Keratinocyte (primary cell): ENCODE data around the gene ANGPT4. TPM values are rescaled to one million over a fixed set of nuclear protein-coding genes. Genes with fewer than 3 reads are reported as not detected.
A peak's percentile ranks its signal among the peaks of the same experiment; 100 is the strongest.

Experiments used
- DNase-seq: peaks from one replicate; pipeline ENCODE4 v3.0.0-alpha.2; 2011; ENCODE audit warnings: low read depth, missing footprints, low spot score
- FAIRE-seq: peaks from 2 replicates; lab custom pipeline; 2011; peaks lifted over from hg19 to GRCh38; lab: Jason Lieb, UNC
- H2AFZ ChIP-seq: 2 replicates; pipeline ENCODE4 v1.6.0; 2012; ENCODE audit warnings: low read length, control low read depth, inconsistent platforms; ENCODE audit not compliant: control insufficient read depth
- H3K27ac ChIP-seq: 2 replicates; pipeline ENCODE4 v1.5.1; 2011; ENCODE audit warnings: low read length; ENCODE audit not compliant: control insufficient read depth, insufficient read depth
- H3K27me3 ChIP-seq: 3 replicates; pipeline ENCODE4 v1.6.0; 2011; ENCODE audit warnings: low read length; ENCODE audit not compliant: control insufficient read depth, insufficient read depth; ENCODE audit errors: extremely low read depth
- H3K36me3 ChIP-seq, 2 experiments: 2 replicates in 1 of 2; 3 replicates in 1 of 2; pipeline ENCODE4 v1.5.1; 2011; ENCODE audit warnings: low read length in 2 of 2, mild to moderate bottlenecking in 1 of 2; ENCODE audit not compliant: control insufficient read depth in 2 of 2, insufficient read depth in 2 of 2; ENCODE audit errors: extremely low read depth in 1 of 2
- H3K4me1 ChIP-seq: 3 replicates; pipeline ENCODE4 v1.5.1; 2011; ENCODE audit warnings: low read length; ENCODE audit not compliant: control insufficient read depth, insufficient read depth; ENCODE audit errors: extremely low read depth
- H3K4me2 ChIP-seq: 3 replicates; pipeline ENCODE4 v1.6.0; 2011; ENCODE audit warnings: low read depth, low read length; ENCODE audit not compliant: control insufficient read depth, insufficient read depth; ENCODE audit errors: extremely low read depth
- H3K4me3 ChIP-seq, 3 experiments: fragments of 200-600 bp in 1 of 3; sonication (generic) in 1 of 3; 2 replicates in 2 of 3; 3 replicates in 1 of 3; pipeline ENCODE4 v1.5.1; 2011 to 2016; ENCODE audit warnings: low read length in 3 of 3, mild to moderate bottlenecking in 3 of 3, control low read depth in 2 of 3, inconsistent platforms in 1 of 3, low read depth in 1 of 3, mixed read lengths in 1 of 3, mixed run types in 1 of 3, moderate library complexity in 1 of 3; ENCODE audit not compliant: control insufficient read depth in 2 of 3, insufficient read depth in 2 of 3; ENCODE audit errors: extremely low read depth in 1 of 3
- H3K79me2 ChIP-seq: 2 replicates; pipeline ENCODE4 v1.6.0; 2012; ENCODE audit warnings: low read length; ENCODE audit not compliant: control insufficient read depth, insufficient read depth
- H3K9ac ChIP-seq: 3 replicates; pipeline ENCODE4 v1.6.0; 2011; ENCODE audit warnings: low read length; ENCODE audit not compliant: control insufficient read depth, insufficient read depth; ENCODE audit errors: extremely low read depth
- H3K9me1 ChIP-seq: 3 replicates; pipeline ENCODE4 v1.6.0; 2011; ENCODE audit warnings: low read length; ENCODE audit not compliant: control insufficient read depth, insufficient read depth; ENCODE audit errors: extremely low read depth
- H3K9me3 ChIP-seq: 2 replicates; pipeline ENCODE4 v1.5.1; 2012; ENCODE audit warnings: low read depth, low read length; ENCODE audit not compliant: control insufficient read depth
- H4K20me1 ChIP-seq: 3 replicates; pipeline ENCODE4 v1.6.0; 2011; ENCODE audit warnings: low read length; ENCODE audit not compliant: control insufficient read depth, insufficient read depth; ENCODE audit errors: extremely low read depth
- EZH2 ChIP-seq: IDR thresholded peaks from one replicate; pipeline ENCODE4 v1.6.1; 2012; ENCODE audit warnings: inconsistent platforms, mild to moderate bottlenecking, low read length, moderate library complexity
- dilution Hi-C: fragments of 300-500 bp; cut with MboI; formaldehyde crosslinking; loops from one replicate; pipeline ENCODE4 v1.7.0; 2020; ENCODE audit warnings: low sequenced_read_pairs; ENCODE audit not compliant: extremely low pct_ligation_motif_present
- polyA plus RNA-seq, 5 experiments: library from polyadenylated mRNA; depleted of rRNA in 3 of 5; stranded (reverse) in 3 of 5; stranded (forward) in 1 of 5; unstranded in 1 of 5; fragments of >200 nt; gene quantifications; 1 replicate in 1 of 5; 2 replicates in 3 of 5; 3 replicates in 1 of 5; pipeline versions ENCODE4 v1.2.1 to v1.2.3, GENCODE V29; 2011 to 2012; ENCODE audit warnings: missing spikeins in 2 of 5, low read depth in 1 of 5, low replicate concordance in 1 of 5
- TF ChIP-seq, protein P1 (sequence below), 3 experiments: IDR thresholded peaks in 1 of 3; conservative IDR thresholded peaks in 1 of 3; optimal IDR thresholded peaks in 1 of 3; 2 replicates in 2 of 3; 3 replicates in 1 of 3; pipeline versions ENCODE3 to v1.5.1; 2011; ENCODE audit warnings: low read length in 3 of 3, mild to moderate bottlenecking in 3 of 3, moderate library complexity in 2 of 3, control low read depth in 1 of 3, inconsistent platforms in 1 of 3; ENCODE audit not compliant: insufficient read depth in 2 of 3; ENCODE audit errors: extremely low read depth in 1 of 3

Gene ANGPT4
- polyA plus RNA-seq, 1 donor (not counting 4 experiments of a cell fraction or from before 2014, with no cell fraction given) = not detected

DNA sequence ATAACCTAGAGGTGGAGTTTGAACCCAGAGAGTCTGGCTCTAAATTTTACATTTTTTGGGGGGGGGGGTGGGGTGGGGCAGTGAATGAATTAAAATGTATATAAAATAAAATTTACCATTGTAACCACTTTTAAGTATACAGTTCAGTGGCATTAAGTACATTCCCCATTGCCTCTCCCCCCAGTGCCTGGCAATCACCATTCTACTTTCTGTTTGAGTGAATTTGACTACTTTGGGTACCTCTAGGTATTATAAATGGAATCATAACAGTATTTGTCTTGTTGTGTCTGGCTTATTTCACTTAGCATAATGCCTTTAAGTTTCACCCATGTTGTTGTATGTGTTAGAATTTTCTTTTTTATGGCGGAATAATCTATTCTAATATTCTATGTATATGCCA lies 79.9 kb downstream of the ANGPT4 start:
- dilution Hi-C loops = no loop called here
- peaks cover 7% of the 10 kb centered on the region for H3K9me1 ChIP-seq
- no peak overlapping the region for H3K9ac ChIP-seq
- no peak overlapping the region for H3K4me3 ChIP-seq
- peaks cover 44% of the 10 kb centered on the region for H3K79me2 ChIP-seq
- TF ChIP-seq EZH2 = no peak
- TF ChIP-seq, protein P1, sequence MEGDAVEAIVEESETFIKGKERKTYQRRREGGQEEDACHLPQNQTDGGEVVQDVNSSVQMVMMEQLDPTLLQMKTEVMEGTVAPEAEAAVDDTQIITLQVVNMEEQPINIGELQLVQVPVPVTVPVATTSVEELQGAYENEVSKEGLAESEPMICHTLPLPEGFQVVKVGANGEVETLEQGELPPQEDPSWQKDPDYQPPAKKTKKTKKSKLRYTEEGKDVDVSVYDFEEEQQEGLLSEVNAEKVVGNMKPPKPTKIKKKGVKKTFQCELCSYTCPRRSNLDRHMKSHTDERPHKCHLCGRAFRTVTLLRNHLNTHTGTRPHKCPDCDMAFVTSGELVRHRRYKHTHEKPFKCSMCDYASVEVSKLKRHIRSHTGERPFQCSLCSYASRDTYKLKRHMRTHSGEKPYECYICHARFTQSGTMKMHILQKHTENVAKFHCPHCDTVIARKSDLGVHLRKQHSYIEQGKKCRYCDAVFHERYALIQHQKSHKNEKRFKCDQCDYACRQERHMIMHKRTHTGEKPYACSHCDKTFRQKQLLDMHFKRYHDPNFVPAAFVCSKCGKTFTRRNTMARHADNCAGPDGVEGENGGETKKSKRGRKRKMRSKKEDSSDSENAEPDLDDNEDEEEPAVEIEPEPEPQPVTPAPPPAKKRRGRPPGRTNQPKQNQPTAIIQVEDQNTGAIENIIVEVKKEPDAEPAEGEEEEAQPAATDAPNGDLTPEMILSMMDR (optimal IDR thresholded peaks at IDR 0.05 in 1 of 3, IDR thresholded peaks at IDR 0.05 in 1 of 3, conservative IDR thresholded peaks at IDR 0.05 in 1 of 3; ENCODE audit: extremely low read depth in 1 of 3, insufficient read depth in 2 of 3, low read length in 3 of 3) = no peak
- no peaks in the 10 kb centered on the region for H4K20me1 ChIP-seq
- H3K36me3 ChIP-seq = no peaks in the 10 kb centered on the region
- FAIRE-seq (no peak), DNase-seq (no peak)
- H3K9me3 ChIP-seq = no peaks in the 10 kb centered on the region
- H3K4me2 ChIP-seq = no peak overlapping the region
- no peak overlapping the region for H3K27ac ChIP-seq
- H3K27me3 ChIP-seq = no peaks in the 10 kb centered on the region
- H3K4me1 ChIP-seq = peaks cover 39% of the 10 kb centered on the region
- H2AFZ ChIP-seq = no peak overlapping the region

DNA sequence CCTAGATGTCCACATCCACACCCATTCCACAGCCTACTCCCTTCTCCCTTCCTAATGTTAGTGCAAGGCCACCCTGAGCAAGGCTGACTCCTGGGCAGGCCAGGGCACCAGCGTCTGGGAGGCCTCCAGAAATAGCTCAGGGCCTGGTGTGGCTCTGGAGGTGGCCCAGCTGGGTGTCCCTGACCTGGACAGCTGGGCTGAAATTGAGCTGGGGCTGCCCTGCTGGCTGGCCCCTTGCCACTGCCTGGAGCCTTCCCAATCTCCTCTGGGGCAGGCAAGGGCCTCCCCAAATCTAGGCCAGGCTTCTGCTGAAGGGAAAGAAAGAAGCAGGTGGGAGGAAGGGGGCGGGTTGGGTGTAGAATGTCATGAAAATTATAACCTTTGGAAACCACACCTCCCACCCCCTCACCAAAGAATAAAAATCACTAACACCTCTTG lies 80.5 kb downstream of the ANGPT4 start:
- FAIRE-seq = no peak
- H3K27me3 ChIP-seq = no peaks in the 10 kb centered on the region
- TF ChIP-seq EZH2 = no peak
- TF ChIP-seq, protein P1 (optimal IDR thresholded peaks at IDR 0.05 in 1 of 3, IDR thresholded peaks at IDR 0.05 in 1 of 3, conservative IDR thresholded peaks at IDR 0.05 in 1 of 3; ENCODE audit: extremely low read depth in 1 of 3, insufficient read depth in 2 of 3, low read length in 3 of 3) = no peak
- H4K20me1 ChIP-seq = no peaks in the 10 kb centered on the region
- peaks cover 41% of the 10 kb centered on the region for H3K79me2 ChIP-seq
- no peak for DNase-seq
- H3K9me3 ChIP-seq = no peaks in the 10 kb centered on the region
- H3K4me3 ChIP-seq = peak overlapping the region in 1 of 3 experiments; percentile 34
- peak overlapping the region; percentile 82 for H3K4me2 ChIP-seq
- peaks cover 7% of the 10 kb centered on the region for H3K9me1 ChIP-seq
- no peak overlapping the region for H3K9ac ChIP-seq
- H3K4me1 ChIP-seq = peaks cover 36% of the 10 kb centered on the region
- no peak overlapping the region for H2AFZ ChIP-seq
- dilution Hi-C loops = no loop called here
- no peaks in the 10 kb centered on the region for H3K36me3 ChIP-seq
- H3K27ac ChIP-seq = no peak overlapping the region
